Kasumi-1 (cell line): ENCODE measurements around the gene SPO11.
A peak's percentile ranks its signal among the peaks of the same experiment; 100 is the strongest.
"Not testable (repeated sequence)": the region's sequence is repeated elsewhere in the genome, so short reads cannot be mapped to it uniquely, and the experiment has no call there.

ENCODE experiments used
- DNase-seq, 2 experiments: peaks; one replicate each; lab custom pipeline; 2025; lab: John Stamatoyannopoulos, UW

SPO11 gene

DNA sequence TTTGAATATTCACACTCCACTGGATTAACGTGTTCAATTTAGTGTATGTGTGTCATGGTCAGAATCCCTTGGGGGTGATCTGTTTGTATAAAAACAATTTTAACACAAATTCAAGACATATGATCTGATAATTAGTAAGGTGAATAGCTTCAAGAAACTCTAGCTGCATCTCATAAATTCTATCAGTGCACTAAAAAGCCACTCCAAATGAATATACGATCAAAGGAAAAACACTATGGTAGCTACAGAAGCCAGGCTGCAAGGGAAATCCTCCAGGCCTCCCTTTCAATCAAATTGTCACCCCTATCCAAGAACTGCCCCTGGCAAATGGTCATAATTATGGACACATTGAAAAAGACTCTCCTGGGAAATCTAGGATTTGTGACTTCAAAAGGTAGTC, 12.1 kb downstream of the SPO11 start:
- no peak for DNase-seq

DNA sequence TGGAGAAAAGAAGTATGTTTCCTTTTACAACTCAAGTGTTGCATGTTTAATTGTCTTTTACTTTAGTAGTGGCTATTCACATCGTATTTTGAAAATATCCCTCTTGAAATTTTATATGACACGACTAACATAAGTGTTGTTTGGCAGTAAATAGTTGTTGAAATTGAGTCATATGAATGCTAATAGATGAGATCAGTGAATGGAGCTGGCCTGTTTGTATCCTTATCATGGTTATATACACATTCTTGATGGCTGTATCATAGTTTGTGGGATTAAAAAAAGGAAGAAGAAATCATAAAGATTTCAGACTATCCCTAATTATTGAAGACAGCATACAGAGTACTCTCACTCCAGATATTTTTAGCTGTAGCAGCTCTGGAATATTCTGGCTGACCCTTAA, 13.2 kb downstream of the SPO11 start:
- no peak for DNase-seq

DNA sequence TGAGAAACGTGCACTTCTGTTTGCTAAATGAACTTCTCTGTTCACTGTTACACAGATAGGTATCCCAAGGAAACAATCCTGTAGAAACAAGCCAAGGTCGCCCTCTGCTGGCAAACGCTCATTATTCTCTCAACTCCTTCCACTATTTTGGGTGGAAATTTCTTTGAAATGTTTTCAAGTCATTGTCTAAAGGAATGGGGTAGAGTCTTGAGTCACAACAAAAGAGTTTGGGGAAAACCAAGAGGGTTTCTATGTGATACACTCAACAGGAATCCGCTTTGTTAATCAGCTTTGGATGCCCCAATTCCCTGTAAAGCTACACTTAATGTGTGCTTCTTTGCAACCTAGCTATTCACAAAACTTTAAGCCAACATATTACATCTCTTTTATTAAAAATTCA, 16.9 kb downstream of the SPO11 start:
- DNase-seq = peak; percentile 71 to 84

DNA sequence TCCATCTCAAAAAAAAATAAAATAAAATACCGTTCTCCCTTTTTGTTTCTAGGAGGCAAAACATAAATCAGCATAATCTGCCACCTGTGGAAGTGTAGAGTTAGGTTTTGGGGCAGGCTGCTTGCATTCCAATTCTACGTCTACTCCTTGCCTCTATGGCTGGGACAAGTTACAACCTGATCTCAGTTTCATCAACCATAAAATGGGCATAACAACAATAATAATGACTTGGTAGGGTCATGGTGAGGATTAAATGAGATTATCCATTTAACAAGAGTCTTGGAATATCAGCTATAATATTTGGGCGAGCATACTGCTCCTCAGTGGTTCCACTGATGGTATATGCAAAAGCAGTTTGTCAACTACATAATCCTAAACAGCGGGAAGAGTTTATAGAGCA, 17.8 kb downstream of the SPO11 start:
- DNase-seq = no peak

DNA sequence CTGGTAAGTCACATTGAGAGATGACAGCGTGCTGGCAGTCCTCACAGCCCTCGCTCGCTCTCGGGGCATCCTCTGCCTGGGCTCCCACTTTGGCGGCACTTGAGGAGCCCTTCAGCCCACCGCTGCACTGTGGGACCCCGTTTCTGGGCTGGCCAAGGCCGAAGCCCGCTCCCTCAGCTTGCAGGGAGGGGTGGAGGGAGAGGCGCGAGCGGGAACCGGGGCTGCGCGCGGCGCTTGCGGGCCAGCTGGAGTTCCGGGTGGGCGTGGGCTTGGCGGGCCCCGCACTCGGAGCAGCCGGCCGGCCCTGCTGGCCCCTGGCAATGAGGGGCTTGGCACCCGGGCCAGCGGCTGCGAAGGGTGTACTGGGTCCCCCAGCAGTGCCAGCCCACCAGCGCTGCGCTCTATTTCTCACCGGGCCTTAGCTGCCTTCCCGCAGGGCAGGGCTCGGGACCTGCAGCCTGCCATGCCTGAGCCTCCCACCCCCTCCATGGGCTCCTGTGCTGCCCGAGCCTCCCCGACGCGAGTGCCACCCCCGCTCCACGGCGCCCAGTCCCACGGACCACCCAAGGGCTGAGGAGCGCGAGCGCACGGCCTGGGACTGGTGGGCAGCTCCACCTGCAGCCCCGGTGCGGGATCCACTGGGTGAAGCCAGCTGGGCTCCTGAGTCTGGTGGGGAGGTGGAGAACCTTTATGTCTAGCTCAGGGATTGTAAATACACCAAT, 18.8 kb downstream of the SPO11 start:
- DNase-seq = not testable (repeated sequence)

DNA sequence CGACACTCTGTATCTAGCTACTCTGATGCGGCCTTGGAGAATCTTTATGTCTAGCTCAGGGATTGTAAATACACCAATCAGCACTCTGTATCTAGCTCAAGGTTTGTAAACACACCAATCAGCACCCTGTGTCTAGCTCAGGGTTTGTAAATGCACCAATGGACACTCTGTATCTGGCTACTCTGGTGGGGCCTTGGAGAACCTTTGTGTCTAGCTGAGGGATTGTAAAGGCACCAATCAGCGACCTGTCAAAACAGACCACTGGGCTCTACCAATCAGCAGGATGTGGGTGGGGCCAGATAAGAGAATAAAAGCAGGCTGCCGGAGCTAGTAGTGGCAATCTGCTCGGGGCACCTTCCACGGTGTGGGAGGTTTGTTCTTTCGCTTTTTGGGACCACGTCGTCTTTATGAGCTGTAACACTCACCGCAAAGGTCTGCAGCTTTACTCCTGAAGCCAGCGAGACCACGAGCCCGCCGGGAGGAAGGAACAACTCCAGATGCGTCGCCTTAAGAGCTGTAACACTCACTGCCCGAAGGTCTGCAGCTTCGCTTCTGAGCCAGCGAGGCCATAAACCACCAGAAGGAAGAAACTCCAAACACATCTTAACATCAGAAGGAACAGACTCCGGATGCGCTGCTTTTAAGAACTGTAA, 19.4 kb downstream of the SPO11 start:
- peak; percentile 59 to 67 for DNase-seq

DNA sequence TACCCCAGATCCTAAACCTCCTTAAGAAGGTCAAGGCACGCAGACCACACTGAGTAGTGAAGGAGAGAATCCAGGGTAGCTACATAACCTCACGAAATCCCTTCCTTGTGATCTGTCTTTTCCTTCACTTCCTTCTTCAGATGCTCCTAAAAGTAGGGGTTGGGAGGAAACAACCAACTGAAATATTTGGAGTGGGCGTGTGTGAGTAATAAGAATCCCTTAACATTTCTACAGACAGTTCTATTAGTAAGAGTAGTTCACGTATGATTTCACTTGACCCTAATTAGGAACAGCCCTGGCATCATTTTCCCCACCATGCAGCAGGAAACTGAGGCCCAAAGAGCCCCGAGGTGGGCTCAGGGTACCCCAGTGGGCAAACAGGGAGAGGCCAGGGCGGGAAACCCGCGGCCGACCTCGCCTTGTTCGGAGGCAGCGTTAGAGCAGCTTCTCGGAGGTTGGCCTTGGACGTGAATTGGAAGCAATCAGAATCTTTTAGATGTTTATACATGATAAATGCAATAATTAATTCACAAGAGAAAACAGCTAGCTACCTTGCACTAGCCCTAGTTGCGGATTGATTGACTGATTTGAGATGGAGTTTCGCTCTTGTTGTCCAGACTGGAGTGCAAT, 20.6 kb downstream of the SPO11 start:
- DNase-seq = no peak

DNA sequence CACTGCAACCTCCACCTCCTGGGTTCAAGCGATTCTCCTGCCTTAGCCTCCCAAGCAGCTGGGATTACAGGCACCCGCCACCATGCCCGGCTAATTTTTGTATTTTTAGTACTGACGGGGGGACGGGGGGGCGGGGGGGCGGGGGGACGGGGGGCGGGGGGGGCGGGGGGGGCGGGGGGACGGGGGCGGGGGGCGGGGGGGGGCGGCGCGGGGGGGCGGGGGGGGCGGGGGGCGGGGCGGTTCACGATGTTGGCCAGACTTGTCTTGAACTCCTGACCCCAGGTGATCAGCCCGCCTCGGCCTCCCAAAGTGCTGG, 21.1 kb downstream of the SPO11 start:
- not testable (repeated sequence) for DNase-seq

DNA sequence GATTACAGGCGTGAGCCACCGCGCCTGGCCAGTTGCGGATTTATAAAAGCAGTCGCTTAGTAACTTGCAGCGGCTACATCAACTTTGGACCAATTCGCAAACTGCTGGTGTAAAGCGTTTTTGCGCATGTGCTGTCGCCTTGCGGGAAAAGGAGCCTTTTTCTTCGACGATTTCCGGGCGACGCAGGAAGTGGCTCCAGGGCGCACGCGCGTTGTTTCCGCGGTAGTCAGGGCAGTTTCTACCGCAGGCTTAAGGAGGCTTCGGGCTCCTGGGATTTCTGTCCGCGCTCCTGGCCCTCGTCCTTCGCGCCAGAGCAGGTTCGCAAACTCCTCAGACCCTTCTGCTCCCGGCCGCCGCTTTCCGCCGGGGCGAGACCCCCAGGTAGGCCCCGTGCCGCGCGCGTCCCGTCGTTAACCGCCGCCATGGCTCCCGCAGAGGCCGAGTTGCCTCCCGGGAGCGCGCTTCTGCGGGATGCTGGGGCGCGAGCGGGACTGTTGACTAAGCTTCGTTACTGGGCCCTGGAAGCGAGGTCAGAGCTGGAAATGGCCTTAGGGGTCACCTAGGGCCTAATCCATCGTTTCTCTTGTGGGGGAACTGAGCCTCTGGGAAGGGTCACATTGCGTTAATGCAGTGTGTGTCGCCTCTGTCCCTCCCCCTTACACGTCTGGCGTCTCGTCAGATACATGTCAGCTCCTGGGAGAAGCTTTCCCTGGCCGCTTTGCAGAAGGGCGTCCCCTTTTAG, 21.6 kb downstream of the SPO11 start, which contains the start of gene RAE1:
RAE1 (plus strand) TSS at position 214 of the 742 bp plus-strand sequence. CDS start 2,784 bp downstream, outside the sequence.
- peak; percentile 86 to 88 for DNase-seq

DNA sequence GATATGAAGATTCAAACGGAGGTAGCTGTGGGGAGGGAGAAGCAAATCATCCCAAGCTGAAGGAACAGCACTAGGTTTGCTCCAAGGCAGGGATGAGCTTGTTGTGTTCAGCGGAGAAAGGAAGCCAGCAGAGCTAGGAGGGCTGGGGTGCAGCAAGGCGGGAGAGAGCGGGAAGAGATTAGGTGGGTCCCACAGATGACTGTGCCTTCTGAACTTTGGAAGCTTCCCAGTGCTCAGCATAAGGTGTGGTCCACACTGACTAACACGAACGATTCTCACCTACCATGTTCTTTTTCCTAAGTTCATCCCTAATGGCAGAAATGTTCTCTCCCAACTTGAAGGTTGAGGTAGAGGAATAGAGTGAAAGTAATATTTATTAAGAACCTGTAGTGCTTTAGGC, 22.7 kb downstream of the SPO11 start:
- no peak for DNase-seq

DNA sequence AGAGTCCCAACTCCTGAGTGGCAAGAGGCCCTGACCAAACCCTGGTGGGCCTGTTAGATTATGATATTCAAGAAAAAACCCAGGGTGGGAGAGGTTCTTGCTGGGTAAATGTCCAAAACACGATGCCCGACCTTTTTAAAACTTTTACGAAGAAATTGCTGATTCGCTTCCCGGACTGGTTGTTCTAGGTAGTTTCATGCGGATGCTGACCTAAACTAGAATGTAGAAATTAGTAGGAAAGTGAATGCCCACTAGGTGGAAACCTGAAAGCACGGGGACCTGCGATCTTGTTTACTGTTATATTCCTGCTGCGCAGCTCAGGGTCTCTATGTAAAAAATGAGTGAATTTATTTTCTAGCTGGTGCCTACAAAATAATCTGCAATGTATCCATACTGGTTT, 23.7 kb downstream of the SPO11 start:
- no peak for DNase-seq

DNA sequence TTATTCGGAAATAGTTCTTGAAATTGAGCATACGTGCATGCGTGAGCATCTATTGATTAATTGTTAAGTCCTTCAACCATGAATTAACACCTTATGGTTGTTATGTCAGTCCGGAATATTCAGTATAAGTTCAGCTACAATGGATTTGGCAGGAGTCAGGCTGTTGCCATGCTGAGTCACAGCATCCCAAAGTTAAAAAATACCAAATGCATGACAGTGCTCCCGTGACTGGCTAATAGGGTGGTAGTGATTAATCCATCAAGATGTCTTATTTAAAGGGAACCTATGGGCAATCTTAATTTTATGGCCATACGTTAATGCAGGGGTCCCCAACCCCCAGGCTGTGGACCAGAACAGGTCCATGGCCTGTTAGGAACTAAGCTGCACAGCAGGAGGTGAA, 31.9 kb downstream of the SPO11 start:
- no peak for DNase-seq

DNA sequence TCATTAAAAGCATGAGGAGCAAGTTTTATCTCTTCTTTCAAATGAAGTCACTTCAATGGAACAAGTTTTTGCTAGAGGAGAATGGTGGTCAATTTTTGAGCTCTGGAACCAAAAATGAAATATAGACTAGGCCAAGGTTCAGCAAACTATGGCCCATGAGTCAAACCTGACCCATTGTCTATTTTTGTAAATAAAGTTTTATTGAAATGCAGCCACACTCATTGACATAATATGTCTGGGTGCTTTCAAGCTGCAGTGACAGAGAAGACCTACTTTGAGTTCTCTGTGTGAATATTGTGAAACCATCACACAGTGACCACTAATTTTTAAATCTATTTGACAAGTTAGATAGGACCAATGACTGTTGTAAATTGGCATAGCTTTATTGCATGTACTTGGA, 34.8 kb downstream of the SPO11 start:
- no peak for DNase-seq

DNA sequence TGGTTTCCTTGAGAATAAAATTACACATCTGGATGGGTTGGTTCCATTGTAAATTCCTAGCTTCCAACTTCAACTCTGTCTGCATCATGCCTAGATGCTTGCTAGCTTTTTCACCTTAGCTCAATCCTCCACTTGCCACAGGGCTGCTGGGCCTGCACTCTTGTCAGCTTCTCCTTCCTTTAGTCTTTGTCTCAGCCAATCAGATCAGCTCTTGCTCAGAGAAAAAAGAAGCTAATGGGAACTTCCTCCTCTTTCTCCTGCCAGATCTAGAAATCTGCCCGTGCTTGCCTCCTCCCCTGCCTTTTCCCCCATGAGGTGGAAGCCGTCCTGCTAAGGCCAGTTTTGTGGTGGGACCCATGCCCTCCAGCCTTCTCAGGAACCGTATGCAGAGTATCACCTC, 40.0 kb downstream of the SPO11 start:
- DNase-seq = peak; percentile 58 to 63

DNA sequence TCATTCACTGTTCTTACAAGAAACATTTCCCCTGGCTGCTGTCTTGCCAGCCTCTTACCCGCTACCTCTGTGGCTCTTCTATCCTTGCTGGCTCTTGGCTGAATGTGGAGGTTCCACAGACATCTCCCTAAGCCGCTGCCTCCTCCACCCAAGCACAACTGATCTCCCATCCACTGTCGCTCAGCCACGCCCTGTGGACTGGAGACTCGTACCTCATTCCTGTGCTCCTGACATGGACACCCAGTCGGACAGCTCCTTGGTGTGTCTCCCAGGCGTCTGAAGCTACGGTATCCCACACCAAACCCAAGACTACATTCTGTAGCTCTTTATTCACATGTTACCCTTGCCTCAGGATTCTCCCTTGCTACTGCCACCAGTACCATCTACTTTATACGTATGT, 40.7 kb downstream of the SPO11 start:
- no peak for DNase-seq

DNA sequence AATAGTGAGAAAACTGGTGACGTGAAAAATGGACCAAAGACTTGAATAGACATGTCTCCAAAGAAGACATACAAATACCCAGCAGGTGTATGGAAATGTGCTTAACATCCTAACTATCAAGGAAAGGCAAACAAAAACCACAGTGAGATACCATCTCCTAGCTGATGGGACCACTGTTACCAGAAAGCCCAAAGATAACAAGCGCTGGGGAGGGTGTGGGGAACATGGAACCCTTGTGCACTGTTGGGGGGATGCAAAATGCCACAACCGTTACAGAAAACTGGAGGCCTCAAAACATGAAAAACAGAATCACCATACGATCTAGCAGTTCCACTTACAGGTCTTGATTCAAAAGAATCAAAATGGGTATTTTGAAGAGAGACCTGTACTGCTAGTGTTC, 41.8 kb downstream of the SPO11 start:
- no peak for DNase-seq

DNA sequence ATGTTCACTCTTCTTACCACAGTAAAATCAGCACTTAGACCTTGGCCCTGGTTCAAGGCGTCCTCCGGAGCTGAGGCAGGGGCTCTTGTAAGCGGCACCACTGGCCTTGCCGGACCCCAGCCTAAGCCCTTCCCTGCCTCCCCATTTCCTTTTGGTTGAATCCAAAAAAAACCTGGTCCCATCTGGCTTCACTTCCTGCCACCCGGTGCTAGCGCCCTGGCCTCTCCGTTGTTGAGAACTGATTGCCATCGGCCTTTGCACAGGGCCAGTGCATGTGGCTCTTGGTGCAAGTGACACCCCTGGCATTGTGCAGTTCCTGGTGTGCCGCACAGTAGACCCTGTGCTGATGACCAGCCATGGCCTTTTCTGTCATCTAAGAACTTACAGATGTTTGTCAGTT, 42.6 kb downstream of the SPO11 start:
- no peak for DNase-seq

DNA sequence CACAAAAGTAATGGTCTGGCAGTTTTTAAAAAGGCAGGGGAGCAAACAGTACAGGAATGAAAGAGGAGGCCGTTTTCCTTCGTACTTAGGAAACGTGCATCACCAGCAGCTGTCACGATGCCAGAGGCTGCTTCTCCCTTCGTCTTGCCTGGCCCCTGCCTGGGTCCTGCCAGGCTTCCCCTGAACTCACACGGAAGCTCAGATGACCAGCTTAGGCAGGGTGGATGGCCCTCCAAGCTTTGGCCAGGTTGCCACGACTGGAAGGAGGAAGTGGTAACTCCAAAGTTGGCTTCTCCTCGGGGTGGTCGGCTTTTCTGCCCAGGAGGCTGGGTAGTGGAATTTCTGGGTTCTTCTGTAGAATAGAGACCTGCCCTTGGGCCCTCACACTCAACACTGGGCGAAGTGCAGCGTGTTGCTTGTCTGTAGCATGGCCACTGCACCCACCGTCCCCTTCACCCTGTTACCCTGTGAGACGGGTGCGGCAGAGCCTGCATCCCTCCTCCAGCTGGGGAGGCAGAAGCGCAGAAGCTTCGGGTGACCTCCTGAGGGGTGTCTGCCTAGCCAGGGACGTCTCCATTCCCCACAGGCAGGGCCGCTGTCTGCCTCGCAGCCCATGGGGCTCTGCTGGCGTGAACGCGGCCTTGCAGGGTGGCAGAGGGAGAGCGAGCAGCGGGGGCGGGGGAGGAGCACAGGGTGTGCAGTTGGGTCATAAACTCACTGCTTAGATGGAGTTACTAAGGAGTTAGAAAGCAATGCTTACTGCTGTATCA, 43.2 kb downstream of the SPO11 start:
- DNase-seq = no peak

DNA sequence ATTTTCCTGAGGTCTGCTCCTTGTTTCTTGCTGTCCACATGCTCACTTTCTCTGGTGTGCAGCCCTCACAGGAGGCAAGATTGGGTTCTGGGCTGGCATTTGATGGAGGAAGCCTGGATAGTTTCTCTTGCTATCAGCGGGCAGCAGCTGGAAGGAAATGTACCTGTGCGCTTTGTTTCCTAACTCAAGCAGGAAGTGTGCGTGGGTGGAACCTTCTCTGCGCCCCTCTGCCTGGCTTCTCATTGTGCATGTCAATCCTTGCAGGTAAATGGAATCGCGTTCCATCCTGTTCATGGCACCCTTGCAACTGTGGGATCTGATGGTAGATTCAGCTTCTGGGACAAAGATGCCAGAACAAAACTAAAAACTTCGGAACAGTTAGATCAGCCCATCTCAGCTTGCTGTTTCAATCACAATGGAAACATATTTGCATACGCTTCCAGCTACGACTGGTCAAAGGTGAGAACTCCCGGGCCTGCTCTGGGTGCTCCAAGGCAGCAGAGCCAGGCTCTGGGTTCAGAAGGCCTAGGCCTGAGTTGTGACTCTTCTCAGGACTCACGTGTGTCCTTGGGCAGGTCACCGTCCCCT, 44.8 kb downstream of the SPO11 start:
- no peak for DNase-seq

DNA sequence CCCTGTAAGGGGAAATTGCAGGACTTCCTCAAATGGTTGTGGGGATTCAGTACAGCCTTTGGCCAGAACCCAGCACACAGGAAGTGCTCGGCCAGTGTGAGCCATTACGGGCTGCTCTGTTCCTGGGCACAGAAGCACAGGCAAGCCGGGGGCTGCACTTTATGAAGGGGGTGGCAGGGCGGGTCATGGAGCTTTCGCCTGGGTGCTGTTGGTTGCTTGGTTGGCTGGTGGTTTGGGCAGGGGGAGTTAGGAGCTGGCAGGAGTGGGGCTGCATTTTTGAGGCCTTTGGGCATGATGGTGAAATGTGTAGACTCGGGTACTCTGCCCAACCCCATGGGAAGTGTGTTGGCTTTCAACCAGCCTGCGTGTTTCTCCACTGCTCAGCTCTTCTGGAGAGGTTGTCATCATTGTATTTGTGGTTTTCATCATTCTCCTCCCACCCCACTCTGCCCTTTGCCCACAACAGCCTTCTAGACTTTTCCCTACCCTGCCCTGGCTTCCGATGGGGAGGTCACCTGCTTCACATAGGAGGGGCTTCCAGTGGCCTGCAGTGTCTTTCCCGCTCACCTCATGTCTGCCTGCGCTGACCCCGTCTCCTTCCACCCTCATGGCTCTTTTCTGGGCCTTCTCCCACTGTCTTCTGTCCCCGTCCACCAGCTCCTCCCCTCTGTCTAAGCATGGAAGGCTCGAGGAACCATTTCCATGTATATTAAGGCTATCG, 45.5 kb downstream of the SPO11 start:
- peak; percentile 3 to 27 for DNase-seq

DNA sequence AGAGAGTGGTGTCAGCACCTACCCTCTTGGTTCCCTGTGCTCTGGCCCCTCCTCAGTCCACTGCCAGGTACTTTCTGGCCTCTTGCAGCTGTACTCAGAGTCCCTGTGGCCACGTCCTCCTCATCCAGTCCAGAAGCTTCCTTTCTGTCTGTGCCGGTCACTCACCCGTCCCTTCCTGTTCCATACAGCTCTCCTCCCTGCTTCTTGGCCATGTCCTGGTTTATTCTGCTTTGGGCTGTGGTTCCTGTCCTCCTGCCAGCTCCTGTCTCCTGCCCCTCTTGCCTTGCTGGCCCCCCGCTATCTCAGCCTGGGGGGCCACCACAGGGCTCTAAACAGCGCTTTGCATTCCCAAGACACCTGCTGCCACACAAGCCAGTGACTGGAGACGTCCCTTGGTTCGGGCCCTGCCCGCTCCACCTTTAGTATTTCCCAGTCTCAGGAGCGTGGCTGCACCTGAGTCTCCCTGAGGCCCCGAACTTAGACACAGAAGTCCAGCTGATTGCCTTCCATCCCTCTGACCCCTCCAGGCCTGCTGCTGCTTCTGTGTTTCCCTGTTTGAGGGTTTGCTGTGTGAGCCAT, 46.1 kb downstream of the SPO11 start:
- no peak for DNase-seq
